GM12878 (cell line): Measurements from ENCODE around the gene AHNAK. TPM values are rescaled to one million over a fixed set of nuclear protein-coding genes. Genes with fewer than 3 reads are reported as not detected.

ENCODE experiments used
- ATAC-seq: fragments of 200-7000 bp; cut with Tn5 transposase; 3 replicates; pipeline ENCODE4 v1.9.1; 2020; ENCODE audit warnings: mild to moderate bottlenecking, moderate library complexity
- BruUV-seq: library from RNA; stranded (reverse); fragments of 400-500 nt; replicated peaks from 2 replicates; lab custom pipeline; 2021; lab: Mats Ljungman, UMichigan
- CTCF ChIA-PET: fragments of 300-600 bp; sonication (Branson Sonifier 250); formaldehyde crosslinking; extraction: SDS; loops from one replicate; lab custom pipeline; 2021; ENCODE audit warnings: inconsistent platforms; lab: Yijun Ruan, JAX
- POLR2A ChIA-PET: fragments of 350-600 bp; formaldehyde crosslinking; extraction: SDS; loops from one replicate; lab custom pipeline; 2021; ENCODE audit warnings: inconsistent platforms; lab: Charles Lee
- RAD21 ChIA-PET: fragments of 300-600 bp; sonication (Branson Sonifier 250); formaldehyde crosslinking; loops from one replicate; lab custom pipeline; 2023; ENCODE audit warnings: antibody characterized with exemption; ENCODE audit not compliant: unreplicated experiment; lab: Charles Lee
- SMC1A ChIA-PET: fragments of 300-600 bp; sonication (Branson Sonifier 250); formaldehyde crosslinking; loops from one replicate; lab custom pipeline; 2023; ENCODE audit not compliant: unreplicated experiment, uncharacterized antibody; lab: Charles Lee
- DNase-seq: peaks from one replicate; pipeline ENCODE4 v3.0.0-alpha.2; 2011; ENCODE audit warnings: low read depth, low spot score
- FAIRE-seq: peaks from 3 replicates; lab custom pipeline; 2011; peaks lifted over from hg19 to GRCh38; lab: Jason Lieb, UNC
- H2AFZ ChIP-seq: 2 replicates; pipeline ENCODE4 v1.6.0; 2011; ENCODE audit warnings: low read depth, low read length, control low read depth; ENCODE audit not compliant: control insufficient read depth
- H3K27ac ChIP-seq: 2 replicates; pipeline ENCODE4 v1.5.1; 2011; ENCODE audit warnings: control low read depth; ENCODE audit not compliant: control insufficient read depth, insufficient read depth
- H3K27me3 ChIP-seq, 2 experiments: replicated peaks in 1 of 2; 2 replicates each; pipeline versions ENCODE4 v1.6.0 to v1.6.1; 2011; ENCODE audit warnings: low read length in 1 of 2; ENCODE audit not compliant: control insufficient read depth in 2 of 2, insufficient read depth in 2 of 2
- H3K36me3 ChIP-seq, 2 experiments: 2 replicates each; pipeline ENCODE4 v1.5.1; 2011; ENCODE audit warnings: low read length in 1 of 2; ENCODE audit not compliant: control insufficient read depth in 2 of 2, insufficient read depth in 2 of 2
- H3K4me1 ChIP-seq: 2 replicates; pipeline ENCODE4 v1.6.1; 2011; ENCODE audit warnings: mild to moderate bottlenecking, low read length, moderate library complexity, mixed read lengths; ENCODE audit not compliant: control insufficient read depth, insufficient read depth
- H3K4me2 ChIP-seq: 2 replicates; pipeline ENCODE4 v1.6.0; 2011; ENCODE audit warnings: control low read depth; ENCODE audit not compliant: control insufficient read depth, insufficient read depth
- H3K4me3 ChIP-seq: fragments of 200-600 bp; sonication (generic); 2 replicates; pipeline ENCODE4 v1.5.1; 2016
- H3K79me2 ChIP-seq: 2 replicates; pipeline ENCODE4 v1.6.0; 2011; ENCODE audit warnings: low read length; ENCODE audit not compliant: control insufficient read depth, insufficient read depth
- H3K9ac ChIP-seq: 2 replicates; pipeline ENCODE4 v1.8.0; 2011; ENCODE audit warnings: low read length, control low read depth, mixed read lengths; ENCODE audit not compliant: control insufficient read depth, insufficient read depth
- H3K9me3 ChIP-seq: replicated peaks from 3 replicates; pipeline ENCODE4 v1.5.1; 2011; ENCODE audit warnings: mild to moderate bottlenecking, low read length; ENCODE audit not compliant: control insufficient read depth, insufficient read depth
- H4K20me1 ChIP-seq: 2 replicates; pipeline ENCODE4 v1.6.0; 2011; ENCODE audit not compliant: control insufficient read depth, insufficient read depth
- CBFB ChIP-seq: IDR thresholded peaks from 2 replicates; pipeline ENCODE4 v1.6.1; 2016; ENCODE audit warnings: antibody characterized with exemption, low read depth
- CBX5 ChIP-seq: sonication (generic); IDR thresholded peaks from 2 replicates; pipeline ENCODE4 v1.6.1; 2016; ENCODE audit warnings: low read depth, moderate library complexity, mild to moderate bottlenecking, inconsistent platforms
- CHD2 ChIP-seq: IDR thresholded peaks from 2 replicates; pipeline ENCODE4 v1.6.1; 2011; ENCODE audit warnings: low read depth, low read length, improper control_type of control experiment, borderline replicate concordance
- CHD4 ChIP-seq: fragments of 200-600 bp; sonication (generic); IDR thresholded peaks from 2 replicates; pipeline ENCODE4 v1.6.1; 2016; ENCODE audit warnings: mild to moderate bottlenecking
- ESRRA ChIP-seq: IDR thresholded peaks from 2 replicates; pipeline ENCODE4 v1.6.1; 2012; ENCODE audit warnings: mild to moderate bottlenecking, low read length, improper control_type of control experiment
- EZH2 ChIP-seq: IDR thresholded peaks from 2 replicates; pipeline ENCODE4 v1.6.1; 2012; ENCODE audit warnings: low read depth, mild to moderate bottlenecking, control low read depth, inconsistent platforms, low read length, borderline replicate concordance; ENCODE audit not compliant: control insufficient read depth
- HCFC1 ChIP-seq: fragments of 150-350 bp; IDR thresholded peaks from 2 replicates; pipeline ENCODE4 v1.6.1; 2014; ENCODE audit warnings: low read length
- IKZF1 ChIP-seq: fragments of 450-650 bp; conservative IDR thresholded peaks from 2 replicates; pipeline ENCODE4 v1.6.1; 2017; ENCODE audit warnings: antibody characterized with exemption, mild to moderate bottlenecking
- KDM1A ChIP-seq: fragments of 200-600 bp; sonication (generic); IDR thresholded peaks from 2 replicates; pipeline ENCODE4 v1.6.1; 2016; ENCODE audit warnings: borderline replicate concordance
- MEF2A ChIP-seq: IDR thresholded peaks from 2 replicates; pipeline ENCODE4 v1.6.1; 2011; ENCODE audit warnings: low read depth, mild to moderate bottlenecking, low read length, moderate library complexity; ENCODE audit not compliant: insufficient read depth
- MXI1 ChIP-seq: fragments of 150-350 bp; IDR thresholded peaks from 2 replicates; pipeline ENCODE4 v1.6.1; 2011; ENCODE audit warnings: low read depth, mild to moderate bottlenecking, inconsistent platforms, low read length, improper control_type of control experiment
- PML ChIP-seq: IDR thresholded peaks from 2 replicates; pipeline ENCODE4 v1.6.1; 2012; ENCODE audit warnings: low read length, inconsistent platforms
- RELA ChIP-seq: fragments of 450-650 bp; IDR thresholded peaks from 2 replicates; pipeline ENCODE4 v1.8.0; 2014; ENCODE audit warnings: borderline replicate concordance; ENCODE audit not compliant: partially characterized antibody
- SIN3A ChIP-seq: IDR thresholded peaks from 2 replicates; pipeline ENCODE4 v1.6.1; 2012; ENCODE audit warnings: low read depth, low read length, improper control_type of control experiment
- ZNF217 ChIP-seq: fragments of 450-650 bp; IDR thresholded peaks from 2 replicates; pipeline ENCODE4 v1.6.1; 2017; ENCODE audit warnings: antibody characterized with exemption, mild to moderate bottlenecking
- WGBS: methylation state at CpG from one replicate; pipeline ENCODE4 v1.1.6; 2016; ENCODE audit warnings: low lambda C conversion rate; ENCODE audit not compliant: insufficient replicate concordance, insufficient coverage; ENCODE audit errors: missing lambda C conversion rate; 5-methylcytosine and 5-hydroxymethylcytosine counted together
- in situ Hi-C: fragments of 300-500 bp; cut with MboI; formaldehyde crosslinking; loops from 9 replicates; pipeline ENCODE4 v1.14.3; 2018; ENCODE audit warnings: mixed read lengths
- intact Hi-C: fragments of 100-400 bp; cut with micrococcal nuclease; formaldehyde crosslinking; loops from one replicate; pipeline ENCODE4 v1.14.2; 2022; ENCODE audit not compliant: unreplicated experiment
- polyA plus RNA-seq, 11 experiments: library from polyadenylated mRNA; depleted of rRNA in 4 of 11; unstranded in 6 of 11; stranded (reverse) in 5 of 11; fragments of >200 nt; fragmentation: Nextera tagmentation in 4 of 11; fragmentation: Illumina TruSeq in 1 of 11; extraction: Ambion mirVana in 4 of 11; extraction: Trizol in 1 of 11; gene quantifications; 1 replicate in 1 of 11; 2 replicates in 10 of 11; pipeline versions ENCODE4 v1.2.1 to v1.2.3, GENCODE V29; 2011 to 2016; ENCODE audit warnings: inconsistent platforms in 2 of 11, missing spikeins in 2 of 11, low read depth in 1 of 11
- total RNA-seq, 4 experiments: library from RNA; depleted of rRNA in 3 of 4; stranded (reverse); fragments of >200 nt in 3 of 4; fragmentation: Illumina TruSeq in 1 of 4; extraction: Trizol in 1 of 4; gene quantifications; 2 replicates each; pipeline versions ENCODE4 v1.2.1 to v1.2.3, GENCODE V29; 2013 to 2021
- TF ChIP-seq, protein P1 (sequence below): fragments of 450-650 bp; conservative IDR thresholded peaks from 2 replicates; pipeline ENCODE4 v1.6.1; 2017; ENCODE audit warnings: mild to moderate bottlenecking, moderate library complexity
- TF ChIP-seq, protein P2 (sequence below): fragments of 450-650 bp; IDR thresholded peaks from 2 replicates; pipeline ENCODE4 v1.6.1; 2016; ENCODE audit warnings: mild to moderate bottlenecking, moderate library complexity, borderline replicate concordance

Gene AHNAK
- total and polyA plus RNA-seq, 10 of the 15 experiments (the other 5 are each of a cell fraction or from before 2014, with no cell fraction given), result 0.76 to 90.3 (median 19.4) TPM

GRCh38 chr11:62573006-62573591 lies 26.5 kb upstream of the AHNAK start (continued):
- TF ChIP-seq, protein P1, sequence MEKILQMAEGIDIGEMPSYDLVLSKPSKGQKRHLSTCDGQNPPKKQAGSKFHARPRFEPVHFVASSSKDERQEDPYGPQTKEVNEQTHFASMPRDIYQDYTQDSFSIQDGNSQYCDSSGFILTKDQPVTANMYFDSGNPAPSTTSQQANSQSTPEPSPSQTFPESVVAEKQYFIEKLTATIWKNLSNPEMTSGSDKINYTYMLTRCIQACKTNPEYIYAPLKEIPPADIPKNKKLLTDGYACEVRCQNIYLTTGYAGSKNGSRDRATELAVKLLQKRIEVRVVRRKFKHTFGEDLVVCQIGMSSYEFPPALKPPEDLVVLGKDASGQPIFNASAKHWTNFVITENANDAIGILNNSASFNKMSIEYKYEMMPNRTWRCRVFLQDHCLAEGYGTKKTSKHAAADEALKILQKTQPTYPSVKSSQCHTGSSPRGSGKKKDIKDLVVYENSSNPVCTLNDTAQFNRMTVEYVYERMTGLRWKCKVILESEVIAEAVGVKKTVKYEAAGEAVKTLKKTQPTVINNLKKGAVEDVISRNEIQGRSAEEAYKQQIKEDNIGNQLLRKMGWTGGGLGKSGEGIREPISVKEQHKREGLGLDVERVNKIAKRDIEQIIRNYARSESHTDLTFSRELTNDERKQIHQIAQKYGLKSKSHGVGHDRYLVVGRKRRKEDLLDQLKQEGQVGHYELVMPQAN, result no peak
- no peak for TF ChIP-seq MEF2A

- peaks cover 24% of the 10 kb centered on the region for H3K4me1 ChIP-seq
- intact Hi-C loops, result no loop called here
- ChIA-PET RAD21 (interaction anchor here (0.8 to 3.3 kb wide), 5 partner anchors 15 to 177 kb away, joined by 3 to 25 read pairs (median 4); partner anchors contain the start of gene AHNAK), SMC1A (interaction anchor here (1.1 to 2.2 kb wide), 4 partner anchors 15 to 30 kb away, joined by 3 to 8 read pairs (median 6); partner anchors contain the start of gene TUT1), CTCF (interaction anchor here (0.8 to 4.4 kb wide), 6 partner anchors 14 to 156 kb away, joined by 3 to 56 read pairs (median 6); partner anchors contain the start of gene TUT1), POLR2A (interaction anchor here (0.9 to 5.0 kb wide), 7 partner anchors 13 to 107 kb away, joined by 3 to 37 read pairs (median 6); partner anchors contain the start of gene TUT1)
- no peaks in the 10 kb centered on the region for H4K20me1 ChIP-seq
- peak overlapping the region; percentile 93 for H3K27ac ChIP-seq
- H3K27me3 ChIP-seq, result no peaks in the 10 kb centered on the region
- no peak overlapping the region for H2AFZ ChIP-seq
- H3K79me2 ChIP-seq, result peaks cover 62% of the 10 kb centered on the region
- H3K4me2 ChIP-seq, result peak overlapping the region; percentile 80
- TF ChIP-seq CHD4, result no peak
- no peak for TF ChIP-seq HCFC1
- TF ChIP-seq ESRRA, result no peak
- no peak for TF ChIP-seq CHD2
- TF ChIP-seq ZNF217, result no peak
- no peak for TF ChIP-seq CBX5
- TF ChIP-seq PML, result no peak
- TF ChIP-seq CBFB, result no peak
- TF ChIP-seq, protein P2, sequence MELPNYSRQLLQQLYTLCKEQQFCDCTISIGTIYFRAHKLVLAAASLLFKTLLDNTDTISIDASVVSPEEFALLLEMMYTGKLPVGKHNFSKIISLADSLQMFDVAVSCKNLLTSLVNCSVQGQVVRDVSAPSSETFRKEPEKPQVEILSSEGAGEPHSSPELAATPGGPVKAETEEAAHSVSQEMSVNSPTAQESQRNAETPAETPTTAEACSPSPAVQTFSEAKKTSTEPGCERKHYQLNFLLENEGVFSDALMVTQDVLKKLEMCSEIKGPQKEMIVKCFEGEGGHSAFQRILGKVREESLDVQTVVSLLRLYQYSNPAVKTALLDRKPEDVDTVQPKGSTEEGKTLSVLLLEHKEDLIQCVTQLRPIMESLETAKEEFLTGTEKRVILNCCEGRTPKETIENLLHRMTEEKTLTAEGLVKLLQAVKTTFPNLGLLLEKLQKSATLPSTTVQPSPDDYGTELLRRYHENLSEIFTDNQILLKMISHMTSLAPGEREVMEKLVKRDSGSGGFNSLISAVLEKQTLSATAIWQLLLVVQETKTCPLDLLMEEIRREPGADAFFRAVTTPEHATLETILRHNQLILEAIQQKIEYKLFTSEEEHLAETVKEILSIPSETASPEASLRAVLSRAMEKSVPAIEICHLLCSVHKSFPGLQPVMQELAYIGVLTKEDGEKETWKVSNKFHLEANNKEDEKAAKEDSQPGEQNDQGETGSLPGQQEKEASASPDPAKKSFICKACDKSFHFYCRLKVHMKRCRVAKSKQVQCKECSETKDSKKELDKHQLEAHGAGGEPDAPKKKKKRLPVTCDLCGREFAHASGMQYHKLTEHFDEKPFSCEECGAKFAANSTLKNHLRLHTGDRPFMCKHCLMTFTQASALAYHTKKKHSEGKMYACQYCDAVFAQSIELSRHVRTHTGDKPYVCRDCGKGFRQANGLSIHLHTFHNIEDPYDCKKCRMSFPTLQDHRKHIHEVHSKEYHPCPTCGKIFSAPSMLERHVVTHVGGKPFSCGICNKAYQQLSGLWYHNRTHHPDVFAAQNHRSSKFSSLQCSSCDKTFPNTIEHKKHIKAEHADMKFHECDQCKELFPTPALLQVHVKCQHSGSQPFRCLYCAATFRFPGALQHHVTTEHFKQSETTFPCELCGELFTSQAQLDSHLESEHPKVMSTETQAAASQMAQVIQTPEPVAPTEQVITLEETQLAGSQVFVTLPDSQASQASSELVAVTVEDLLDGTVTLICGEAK, result no peak
- no peak for TF ChIP-seq SIN3A
- no peak for TF ChIP-seq RELA
- no peak for TF ChIP-seq MXI1
- no peak for TF ChIP-seq KDM1A
- no peak for TF ChIP-seq IKZF1
- no peak for TF ChIP-seq EZH2
- peak overlapping the region; percentile 98 for H3K9ac ChIP-seq
- H3K4me3 ChIP-seq, result peak overlapping the region; percentile 99
- no TSS peak for BruUV-seq
- in situ Hi-C loops, result no loop called here
- 36% methylated on average over 12 of the region's 12 CpGs for WGBS
- no peak for DNase-seq
- no peak for ATAC-seq
- no peaks in the 10 kb centered on the region for H3K9me3 ChIP-seq
- H3K36me3 ChIP-seq, result peaks cover 13 to 38% of the 10 kb centered on the region in 2 experiments
- no peak for FAIRE-seq
Observed at GRCh38 chr11:62572431-62572830, 25.8 kb upstream of the AHNAK start.
